Jurkat, Clone E6-1 (cell line): ENCODE measurements around the gene NAPA. TPM values are rescaled to one million over a fixed set of nuclear protein-coding genes. Genes with fewer than 3 reads are reported as not detected.

Source experiments
- DNase-seq: peaks from one replicate; pipeline ENCODE4 v3.0.0-alpha.2; 2011; ENCODE audit warnings: low read depth, low spot score
- H3K4me3 ChIP-seq: 2 replicates; pipeline ENCODE4 v1.5.1; 2011; ENCODE audit warnings: mild to moderate bottlenecking, low read length, control low read depth, moderate library complexity
- polyA plus RNA-seq: library from polyadenylated mRNA; unstranded; fragments of >200 nt; gene quantifications from one replicate; pipeline ENCODE4 v1.2.1, GENCODE V29; 2012; ENCODE audit warnings: missing spikeins; ENCODE audit not compliant: insufficient read length, insufficient read depth

Gene NAPA
- 218 TPM for polyA plus RNA-seq

GRCh38 chr19:47514869-47515588, at the start of gene NAPA:
Gene NAPA (minus strand): TSS chr19:47515063. CDS start chr19:47514940, 123 bp downstream.
- peak; percentile 100 for DNase-seq
- H3K4me3 ChIP-seq: peak within 1 kb of the TSS; percentile 97

- H3K4me3 ChIP-seq: no peak overlapping the region
- no peak for DNase-seq
These were observed 49.2 kb upstream of the NAPA start for GRCh38 chr19:47564081-47564480.

- no peak overlapping the region for H3K4me3 ChIP-seq
- DNase-seq: no peak
These were observed 46.7 kb upstream of the NAPA start for GRCh38 chr19:47561440-47562057.

- no peak overlapping the region for H3K4me3 ChIP-seq
- DNase-seq: no peak
These were observed 46.1 kb upstream of the NAPA start for GRCh38 chr19:47560999-47561398.

GRCh38 chr19:47550129-47550528, 35.3 kb upstream of the NAPA start:
- no peak overlapping the region for H3K4me3 ChIP-seq
- no peak for DNase-seq

- no peak overlapping the region for H3K4me3 ChIP-seq
- no peak for DNase-seq
These were observed 34.5 kb upstream of the NAPA start for GRCh38 chr19:47549261-47549862.

GRCh38 chr19:47547199-47547598, 32.3 kb upstream of the NAPA start:
- H3K4me3 ChIP-seq: no peak overlapping the region
- no peak for DNase-seq

GRCh38 chr19:47545061-47545948, 30.4 kb upstream of the NAPA start:
- no peak overlapping the region for H3K4me3 ChIP-seq
- no peak for DNase-seq

GRCh38 chr19:47544476-47544875, 29.6 kb upstream of the NAPA start:
- H3K4me3 ChIP-seq: no peak overlapping the region
- DNase-seq: no peak

GRCh38 chr19:47544075-47544474, 29.2 kb upstream of the NAPA start:
- no peak for DNase-seq
- no peak overlapping the region for H3K4me3 ChIP-seq

GRCh38 chr19:47542030-47542475, 27.2 kb upstream of the NAPA start:
- H3K4me3 ChIP-seq: no peak overlapping the region
- no peak for DNase-seq

GRCh38 chr19:47541518-47541917, 26.7 kb upstream of the NAPA start:
- no peak for DNase-seq
- no peak overlapping the region for H3K4me3 ChIP-seq

- no peak overlapping the region for H3K4me3 ChIP-seq
- peak; percentile 30 for DNase-seq
These were observed 25.9 kb upstream of the NAPA start for GRCh38 chr19:47540748-47541147.

GRCh38 chr19:47539747-47540311, 25.0 kb upstream of the NAPA start:
- no peak for DNase-seq
- no peak overlapping the region for H3K4me3 ChIP-seq

- DNase-seq: no peak
- H3K4me3 ChIP-seq: no peak overlapping the region
These were observed 23.9 kb upstream of the NAPA start for GRCh38 chr19:47538812-47539211.

- DNase-seq: no peak
- H3K4me3 ChIP-seq: no peak overlapping the region
These were observed 22.6 kb upstream of the NAPA start for GRCh38 chr19:47537493-47537892.

- no peak for DNase-seq
- no peak overlapping the region for H3K4me3 ChIP-seq
These were observed 19.8 kb upstream of the NAPA start for GRCh38 chr19:47534628-47535027.

- H3K4me3 ChIP-seq: no peak overlapping the region
- no peak for DNase-seq
These were observed 17.0 kb upstream of the NAPA start for GRCh38 chr19:47531640-47532387.
